Right lobe of liver (tissue), 4 donors: ENCODE measurements around the gene LRRK2.

Experiments used
- POLR2A ChIP-seq: fragments of 450-650 bp; IDR thresholded peaks from one replicate; pipeline ENCODE4 v1.6.1; 2017; ENCODE audit warnings: antibody characterized with exemption, mild to moderate bottlenecking
- TF ChIP-seq, protein P1 (sequence below), 4 donors: fragments of 200-600 bp in 3 of 4; fragments of 450-650 bp in 1 of 4; IDR thresholded peaks; one replicate each; pipeline versions ENCODE4 v1.5.1 to v1.8.0; 2016 to 2022; ENCODE audit warnings: antibody characterized with exemption in 4 of 4, mild to moderate bottlenecking in 2 of 4
- donor health status: DM: no; HTN: no; CAD: no.
- donor health status: DM: no; HTN: no; CAD: no.
- donor health status: DM: no; HTN: yes; CAD: no.

DNA sequence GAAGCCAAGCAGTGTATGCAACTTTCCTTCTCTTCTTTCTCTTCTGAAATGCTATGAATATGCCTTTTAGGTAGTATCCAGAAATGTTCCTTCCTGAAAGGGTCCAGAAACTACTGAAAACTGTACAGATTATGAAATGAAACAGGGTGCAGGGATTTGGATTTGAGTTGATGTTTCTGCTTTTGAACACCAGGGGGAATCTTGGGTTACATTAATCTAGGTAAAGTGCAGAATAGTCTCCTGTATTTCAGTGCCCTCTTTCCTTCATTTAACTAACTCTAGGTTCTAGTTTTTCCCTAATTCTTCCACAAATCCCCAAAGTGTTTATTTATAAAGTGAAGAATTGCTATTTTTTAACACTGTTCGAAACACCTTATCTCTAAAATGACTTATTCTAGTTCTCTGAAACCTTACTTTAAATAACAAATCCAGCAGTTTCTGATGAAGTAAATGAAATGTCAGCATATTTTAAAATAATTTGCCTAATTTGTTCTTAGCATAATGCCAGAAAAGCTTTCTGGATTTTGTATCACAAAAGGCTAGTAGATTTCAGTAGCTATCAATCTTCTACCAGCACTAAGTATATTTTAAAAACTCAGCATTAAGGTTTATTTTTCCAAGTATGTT lies 111.9 kb downstream of the LRRK2 start:
- TF ChIP-seq, protein P1, sequence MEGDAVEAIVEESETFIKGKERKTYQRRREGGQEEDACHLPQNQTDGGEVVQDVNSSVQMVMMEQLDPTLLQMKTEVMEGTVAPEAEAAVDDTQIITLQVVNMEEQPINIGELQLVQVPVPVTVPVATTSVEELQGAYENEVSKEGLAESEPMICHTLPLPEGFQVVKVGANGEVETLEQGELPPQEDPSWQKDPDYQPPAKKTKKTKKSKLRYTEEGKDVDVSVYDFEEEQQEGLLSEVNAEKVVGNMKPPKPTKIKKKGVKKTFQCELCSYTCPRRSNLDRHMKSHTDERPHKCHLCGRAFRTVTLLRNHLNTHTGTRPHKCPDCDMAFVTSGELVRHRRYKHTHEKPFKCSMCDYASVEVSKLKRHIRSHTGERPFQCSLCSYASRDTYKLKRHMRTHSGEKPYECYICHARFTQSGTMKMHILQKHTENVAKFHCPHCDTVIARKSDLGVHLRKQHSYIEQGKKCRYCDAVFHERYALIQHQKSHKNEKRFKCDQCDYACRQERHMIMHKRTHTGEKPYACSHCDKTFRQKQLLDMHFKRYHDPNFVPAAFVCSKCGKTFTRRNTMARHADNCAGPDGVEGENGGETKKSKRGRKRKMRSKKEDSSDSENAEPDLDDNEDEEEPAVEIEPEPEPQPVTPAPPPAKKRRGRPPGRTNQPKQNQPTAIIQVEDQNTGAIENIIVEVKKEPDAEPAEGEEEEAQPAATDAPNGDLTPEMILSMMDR (IDR thresholded peaks at IDR 0.05) = peak; percentile 31 to 49 (median 44)
- TF ChIP-seq POLR2A = no peak
